Tibial artery (tissue), 4 donors: Measurements from ENCODE around the gene TBC1D10B.

Experiments
- DNase-seq, 2 donors: peaks; one replicate each; pipeline ENCODE4 v3.0.0-alpha.2; 2019
- H3K27ac ChIP-seq, 2 donors: fragments of 200-600 bp; sonication (generic) in 1 of 2; 1 replicate in 1 of 2; 2 replicates in 1 of 2; pipeline ENCODE4 v1.5.1; 2018 to 2019; ENCODE audit warnings: mild to moderate bottlenecking in 1 of 2
- H3K27me3 ChIP-seq, 2 donors: fragments of 200-600 bp; sonication (generic) in 1 of 2; one replicate each; pipeline versions ENCODE4 v1.5.1 to v1.6.0; 2016 to 2019
- H3K36me3 ChIP-seq, 3 donors: fragments of 200-600 bp; sonication (generic) in 2 of 3; one replicate each; pipeline ENCODE4 v1.5.1; 2016 to 2019; ENCODE audit warnings: mild to moderate bottlenecking in 2 of 3
- H3K4me1 ChIP-seq, 4 donors: fragments of 200-600 bp; sonication (generic) in 2 of 4; 1 replicate in 3 of 4; 2 replicates in 1 of 4; pipeline ENCODE4 v1.5.1; 2016 to 2019
- H3K4me3 ChIP-seq, 2 donors: fragments of 200-600 bp; sonication (generic) in 1 of 2; 1 replicate in 1 of 2; 2 replicates in 1 of 2; pipeline ENCODE4 v1.5.1; 2018 to 2019; ENCODE audit warnings: mild to moderate bottlenecking in 2 of 2
- H3K9me3 ChIP-seq, 3 donors: fragments of 200-600 bp; sonication (generic) in 1 of 3; one replicate each; pipeline ENCODE4 v1.5.1; 2016 to 2019
- CTCF ChIP-seq, 2 experiments: fragments of 200-600 bp in 1 of 2; fragments of 450-650 bp in 1 of 2; IDR thresholded peaks; one replicate each; pipeline ENCODE4 v1.5.1; 2017 to 2019; ENCODE audit warnings: antibody characterized with exemption in 2 of 2, mild to moderate bottlenecking in 1 of 2, moderate library complexity in 1 of 2
- intact Hi-C: fragments of 100-400 bp; cut with DNase I; formaldehyde crosslinking; loops from one replicate; pipeline ENCODE4 v1.15.0; 2023; ENCODE audit warnings: low total_unique reads

The TBC1D10B gene

GRCh38 chr16:30416624-30417528, 46.6 kb upstream of the TBC1D10B start:
- no peaks in the 10 kb centered on the region for H3K9me3 ChIP-seq
- intact Hi-C loops = no loop called here
- H3K4me3 ChIP-seq = peak overlapping the region; percentile 57 to 68
- H3K36me3 ChIP-seq = peaks cover 0 to 31% (median 0%) of the 10 kb centered on the region in 3 donors
- no peaks in the 10 kb centered on the region for H3K27me3 ChIP-seq
- TF ChIP-seq CTCF (IDR thresholded peaks at IDR 0.05) = no peak
- DNase-seq = no peak
- peak overlapping the region; percentile 53 to 78 for H3K27ac ChIP-seq
- peaks cover 0 to 14% (median 6%) of the 10 kb centered on the region in 4 donors for H3K4me1 ChIP-seq

- H3K4me1 ChIP-seq = peaks cover 0 to 14% (median 6%) of the 10 kb centered on the region in 4 donors
- H3K4me3 ChIP-seq = no peak overlapping the region
- H3K27ac ChIP-seq = no peak overlapping the region
- intact Hi-C loops = no loop called here
- H3K36me3 ChIP-seq = peaks cover 0 to 31% (median 5%) of the 10 kb centered on the region in 3 donors
- DNase-seq = no peak
- no peaks in the 10 kb centered on the region for H3K9me3 ChIP-seq
- H3K27me3 ChIP-seq = no peaks in the 10 kb centered on the region
- no peak for TF ChIP-seq CTCF (IDR thresholded peaks at IDR 0.05)
Measured at GRCh38 chr16:30416047-30416603, 45.8 kb upstream of the TBC1D10B start.

- H3K36me3 ChIP-seq = peaks cover 0 to 28% (median 5%) of the 10 kb centered on the region in 3 donors
- no peak for DNase-seq
- H3K27me3 ChIP-seq = no peaks in the 10 kb centered on the region
- H3K4me1 ChIP-seq = peaks cover 0 to 21% (median 13%) of the 10 kb centered on the region in 4 donors
- H3K9me3 ChIP-seq = no peaks in the 10 kb centered on the region
- no peak overlapping the region for H3K27ac ChIP-seq
- no peak for TF ChIP-seq CTCF (IDR thresholded peaks at IDR 0.05)
- no peak overlapping the region for H3K4me3 ChIP-seq
- intact Hi-C loops = no loop called here
Measured at GRCh38 chr16:30414159-30414558, 43.9 kb upstream of the TBC1D10B start.

- Histone ChIP-seq H3K9me3 (no peaks in the 10 kb centered on the region), H3K27me3 (no peaks in the 10 kb centered on the region), H3K4me3 (no peak overlapping the region), H3K4me1 (peaks cover 0 to 27% (median 20%) of the 10 kb centered on the region in 4 donors), H3K27ac (no peak overlapping the region), H3K36me3 (peaks cover 0 to 28% (median 5%) of the 10 kb centered on the region in 3 donors)
- intact Hi-C loops = no loop called here
- TF ChIP-seq CTCF (IDR thresholded peaks at IDR 0.05) = no peak
- DNase-seq = no peak
Measured at GRCh38 chr16:30413112-30413806, 43.0 kb upstream of the TBC1D10B start.

GRCh38 chr16:30409125-30410060, 39.1 kb upstream of the TBC1D10B start:
- Histone ChIP-seq H3K9me3 (no peaks in the 10 kb centered on the region), H3K27me3 (no peaks in the 10 kb centered on the region), H3K4me1 (peaks cover 0 to 30% (median 22%) of the 10 kb centered on the region in 4 donors), H3K4me3 (no peak overlapping the region), H3K27ac (peak overlapping the region in 1 of 2 donors; percentile 41), H3K36me3 (peaks cover 0 to 27% (median 5%) of the 10 kb centered on the region in 3 donors)
- intact Hi-C loops = no loop called here
- TF ChIP-seq CTCF (IDR thresholded peaks at IDR 0.05) = peak; percentile 92 to 94
- DNase-seq = peak; percentile 88 to 94
